HEK293 (cell line): ENCODE data around the gene TMEM184B.

Experiments used
- ZNF561 ChIP-seq: fragments of 450-650 bp; IDR thresholded peaks from 2 replicates; pipeline ENCODE4 v1.5.1; 2018; ENCODE audit warnings: missing biosample characterization, missing genetic modification characterization, borderline replicate concordance
- ZSCAN23 ChIP-seq: fragments of 450-650 bp; formaldehyde crosslinking; IDR thresholded peaks from 2 replicates; pipeline ENCODE4 v1.5.1; 2016; ENCODE audit warnings: missing biosample characterization, missing genetic modification characterization
- TF ChIP-seq, protein P1 (sequence below): fragments of 450-650 bp; formaldehyde crosslinking; IDR thresholded peaks from 2 replicates; pipeline ENCODE4 v1.5.1; 2016; ENCODE audit warnings: missing biosample characterization, missing genetic modification characterization
- TF ChIP-seq, protein P2 (sequence below): fragments of 450-650 bp; formaldehyde crosslinking; conservative IDR thresholded peaks from 2 replicates; pipeline ENCODE4 v1.5.1; 2016; ENCODE audit warnings: low read depth, missing biosample characterization, missing genetic modification characterization
- TF ChIP-seq, protein P3 (sequence below): fragments of 450-650 bp; formaldehyde crosslinking; IDR thresholded peaks from 2 replicates; pipeline ENCODE4 v1.5.1; 2016; ENCODE audit warnings: missing biosample characterization, missing genetic modification characterization

DNA sequence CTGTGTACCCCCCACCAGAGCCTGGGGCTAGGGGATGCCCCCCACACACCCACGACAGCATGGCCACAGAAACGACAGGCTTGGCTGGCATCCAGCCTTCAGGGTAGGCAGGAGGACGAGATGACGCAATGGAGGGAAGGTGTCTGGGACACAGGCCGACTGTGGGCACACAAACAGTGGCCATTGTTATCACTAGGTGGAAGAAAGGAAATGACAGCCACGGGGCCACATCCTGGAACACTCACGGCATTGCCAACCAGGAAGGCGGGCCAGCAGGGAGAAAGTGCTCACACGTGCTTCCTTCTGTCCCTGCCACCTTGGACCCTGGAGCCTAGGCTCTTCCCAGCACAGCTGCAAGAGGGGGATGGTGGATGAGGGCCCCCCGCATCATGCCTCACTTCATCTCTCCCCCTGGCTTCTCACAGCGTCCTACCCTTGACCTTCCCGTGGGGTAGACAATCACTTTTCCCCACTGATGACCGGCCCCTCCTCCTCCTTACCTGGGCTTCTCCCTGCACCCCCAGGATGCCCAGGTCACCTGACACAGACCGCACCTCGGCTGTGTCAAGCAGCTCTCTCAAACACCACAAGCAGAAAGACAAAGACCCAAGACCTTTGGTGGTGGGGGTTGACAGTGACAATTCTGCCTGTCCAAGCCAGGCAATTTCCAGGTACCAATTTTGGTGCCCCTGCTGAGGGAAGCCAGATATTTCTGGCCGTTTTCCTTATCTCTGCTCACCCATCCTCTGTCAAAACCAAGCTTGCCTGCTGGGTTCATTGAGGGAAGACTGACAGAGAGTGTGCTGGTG is 99.8 kb downstream of the TMEM184B start:
- TF ChIP-seq, protein P1, sequence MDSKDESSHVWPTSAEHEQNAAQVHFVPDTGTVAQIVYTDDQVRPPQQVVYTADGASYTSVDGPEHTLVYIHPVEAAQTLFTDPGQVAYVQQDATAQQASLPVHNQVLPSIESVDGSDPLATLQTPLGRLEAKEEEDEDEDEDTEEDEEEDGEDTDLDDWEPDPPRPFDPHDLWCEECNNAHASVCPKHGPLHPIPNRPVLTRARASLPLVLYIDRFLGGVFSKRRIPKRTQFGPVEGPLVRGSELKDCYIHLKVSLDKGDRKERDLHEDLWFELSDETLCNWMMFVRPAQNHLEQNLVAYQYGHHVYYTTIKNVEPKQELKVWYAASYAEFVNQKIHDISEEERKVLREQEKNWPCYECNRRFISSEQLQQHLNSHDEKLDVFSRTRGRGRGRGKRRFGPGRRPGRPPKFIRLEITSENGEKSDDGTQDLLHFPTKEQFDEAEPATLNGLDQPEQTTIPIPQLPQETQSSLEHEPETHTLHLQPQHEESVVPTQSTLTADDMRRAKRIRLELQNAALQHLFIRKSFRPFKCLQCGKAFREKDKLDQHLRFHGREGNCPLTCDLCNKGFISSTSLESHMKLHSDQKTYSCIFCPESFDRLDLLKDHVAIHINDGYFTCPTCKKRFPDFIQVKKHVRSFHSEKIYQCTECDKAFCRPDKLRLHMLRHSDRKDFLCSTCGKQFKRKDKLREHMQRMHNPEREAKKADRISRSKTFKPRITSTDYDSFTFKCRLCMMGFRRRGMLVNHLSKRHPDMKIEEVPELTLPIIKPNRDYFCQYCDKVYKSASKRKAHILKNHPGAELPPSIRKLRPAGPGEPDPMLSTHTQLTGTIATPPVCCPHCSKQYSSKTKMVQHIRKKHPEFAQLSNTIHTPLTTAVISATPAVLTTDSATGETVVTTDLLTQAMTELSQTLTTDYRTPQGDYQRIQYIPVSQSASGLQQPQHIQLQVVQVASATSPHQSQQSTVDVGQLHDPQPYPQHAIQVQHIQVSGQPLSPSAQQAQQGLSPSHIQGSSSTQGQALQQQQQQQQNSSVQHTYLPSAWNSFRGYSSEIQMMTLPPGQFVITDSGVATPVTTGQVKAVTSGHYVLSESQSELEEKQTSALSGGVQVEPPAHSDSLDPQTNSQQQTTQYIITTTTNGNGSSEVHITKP (tag by site-specific recombination) = peak; percentile 53; the same call in 1 of the 2 replicates
- TF ChIP-seq, protein P2, sequence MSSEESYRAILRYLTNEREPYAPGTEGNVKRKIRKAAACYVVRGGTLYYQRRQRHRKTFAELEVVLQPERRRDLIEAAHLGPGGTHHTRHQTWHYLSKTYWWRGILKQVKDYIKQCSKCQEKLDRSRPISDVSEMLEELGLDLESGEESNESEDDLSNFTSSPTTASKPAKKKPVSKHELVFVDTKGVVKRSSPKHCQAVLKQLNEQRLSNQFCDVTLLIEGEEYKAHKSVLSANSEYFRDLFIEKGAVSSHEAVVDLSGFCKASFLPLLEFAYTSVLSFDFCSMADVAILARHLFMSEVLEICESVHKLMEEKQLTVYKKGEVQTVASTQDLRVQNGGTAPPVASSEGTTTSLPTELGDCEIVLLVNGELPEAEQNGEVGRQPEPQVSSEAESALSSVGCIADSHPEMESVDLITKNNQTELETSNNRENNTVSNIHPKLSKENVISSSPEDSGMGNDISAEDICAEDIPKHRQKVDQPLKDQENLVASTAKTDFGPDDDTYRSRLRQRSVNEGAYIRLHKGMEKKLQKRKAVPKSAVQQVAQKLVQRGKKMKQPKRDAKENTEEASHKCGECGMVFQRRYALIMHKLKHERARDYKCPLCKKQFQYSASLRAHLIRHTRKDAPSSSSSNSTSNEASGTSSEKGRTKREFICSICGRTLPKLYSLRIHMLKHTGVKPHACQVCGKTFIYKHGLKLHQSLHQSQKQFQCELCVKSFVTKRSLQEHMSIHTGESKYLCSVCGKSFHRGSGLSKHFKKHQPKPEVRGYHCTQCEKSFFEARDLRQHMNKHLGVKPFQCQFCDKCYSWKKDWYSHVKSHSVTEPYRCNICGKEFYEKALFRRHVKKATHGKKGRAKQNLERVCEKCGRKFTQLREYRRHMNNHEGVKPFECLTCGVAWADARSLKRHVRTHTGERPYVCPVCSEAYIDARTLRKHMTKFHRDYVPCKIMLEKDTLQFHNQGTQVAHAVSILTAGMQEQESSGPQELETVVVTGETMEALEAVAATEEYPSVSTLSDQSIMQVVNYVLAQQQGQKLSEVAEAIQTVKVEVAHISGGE = no peak
- TF ChIP-seq ZNF561 (tag by site-specific recombination) = no peak
- TF ChIP-seq, protein P3, sequence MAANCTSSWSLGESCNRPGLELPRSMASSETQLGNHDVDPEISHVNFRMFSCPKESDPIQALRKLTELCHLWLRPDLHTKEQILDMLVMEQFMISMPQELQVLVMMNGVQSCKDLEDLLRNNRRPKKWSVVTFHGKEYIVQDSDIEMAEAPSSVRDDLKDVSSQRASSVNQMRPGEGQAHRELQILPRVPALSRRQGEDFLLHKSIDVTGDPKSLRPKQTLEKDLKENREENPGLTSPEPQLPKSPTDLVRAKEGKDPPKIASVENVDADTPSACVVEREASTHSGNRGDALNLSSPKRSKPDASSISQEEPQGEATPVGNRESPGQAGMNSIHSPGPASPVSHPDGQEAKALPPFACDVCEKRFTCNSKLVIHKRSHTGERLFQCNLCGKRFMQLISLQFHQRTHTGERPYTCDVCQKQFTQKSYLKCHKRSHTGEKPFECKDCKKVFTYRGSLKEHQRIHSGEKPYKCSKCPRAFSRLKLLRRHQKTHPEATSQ = no peak
- no peak for TF ChIP-seq ZSCAN23 (tag by site-specific recombination)
